ENCODE results near the gene ZNF384. TPM values are rescaled to one million over a fixed set of nuclear protein-coding genes. Genes with fewer than 3 reads are reported as not detected.

ZNF384 gene
- total RNA-seq, 2 experiments from 2014 or later, result 67.6 TPM

- H3K9me3 ChIP-seq (ENCODE audit: control insufficient read depth in 1 of 2, insufficient read depth in 1 of 2, low read length in 2 of 2), result no peaks in the 10 kb centered on the region
- DNase-seq (no peak), ATAC-seq (ENCODE audit: poor library complexity) (no peak)
- no peak overlapping the region for H3K27ac ChIP-seq (ENCODE audit: low read depth in 1 of 2, low read length in 2 of 2)
- H3K4me1 ChIP-seq (ENCODE audit: insufficient read depth, low read length), result peaks cover 18% of the 10 kb centered on the region
- ChIA-PET CTCF (interaction anchor here (2.4 kb wide), 1 partner anchor 27 kb away, joined by 10 read pairs; the partner anchor contains the start of gene MLF2), POLR2A (interaction anchor here (0.6 to 3.3 kb wide), 6 partner anchors 10 to 212 kb away, joined by 3 to 164 read pairs (median 12); partner anchors contain the start of gene ZNF384)
- peaks cover 30% of the 10 kb centered on the region for H3K36me3 ChIP-seq (ENCODE audit: insufficient read depth, low read length)
- H3K9me3 Mint-ChIP-seq, result no peaks in the 10 kb centered on the region
- no peak for TF ChIP-seq CTCF (IDR thresholded peaks at IDR 0.05)
- H3K4me1 Mint-ChIP-seq (ENCODE audit: low read depth), result peaks cover 28% of the 10 kb centered on the region
- no peak overlapping the region for H3K27ac Mint-ChIP-seq
- no peaks in the 10 kb centered on the region for H3K27me3 ChIP-seq (ENCODE audit: control insufficient read depth in 1 of 2, insufficient read depth in 2 of 2, low read length in 2 of 2)
- H3K27me3 Mint-ChIP-seq, result no peaks in the 10 kb centered on the region
- peaks cover 48% of the 10 kb centered on the region for H3K36me3 Mint-ChIP-seq (ENCODE audit: low read depth)
- intact Hi-C loops (cut with DNase I, micrococcal nuclease), result loop anchor here (2.0 kb wide), 2 partner anchors 27 to 63 kb away; partner anchors contain the start of genes ING4 (in 1 of the 2) and MLF2 (in 1 of the 2)
- H3K4me3 Mint-ChIP-seq, result peak overlapping the region; percentile 8
- no peak overlapping the region for H3K4me3 ChIP-seq (ENCODE audit: low read length)
These were observed 36.2 kb upstream of the ZNF384 start for GRCh38 chr12:6725350-6725749.

DNA sequence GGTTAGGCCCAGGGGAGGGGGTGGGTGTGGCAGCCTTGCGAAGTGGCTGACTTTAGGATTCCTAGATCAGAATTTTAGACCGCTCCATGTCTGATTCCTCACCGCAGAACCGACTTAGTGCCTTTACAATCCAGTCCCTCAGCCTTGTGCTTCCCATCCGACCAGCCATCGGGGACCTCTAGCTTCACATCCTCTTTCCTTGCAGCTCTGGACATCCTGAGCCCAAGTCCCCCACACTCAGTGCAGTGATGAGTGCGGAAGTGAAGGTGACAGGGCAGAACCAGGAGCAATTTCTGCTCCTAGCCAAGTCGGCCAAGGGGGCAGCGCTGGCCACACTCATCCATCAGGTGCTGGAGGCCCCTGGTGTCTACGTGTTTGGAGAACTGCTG, 35.2 kb upstream of the ZNF384 start:
- no peak for TF ChIP-seq CTCF (IDR thresholded peaks at IDR 0.05)
- ChIA-PET CTCF (interaction anchor here (0.8 to 2.4 kb wide), 8 partner anchors 28 to 213 kb away, joined by 3 to 15 read pairs (median 5); partner anchors contain the start of genes MLF2, USP5 and ZNF384), POLR2A (interaction anchor here (0.6 to 3.3 kb wide), 38 partner anchors 11 to 389 kb away, joined by 3 to 164 read pairs (median 7); partner anchors contain the start of genes C12orf57, CD4, CDCA3 and ENO2)
- Histone ChIP-seq H3K4me3 (ENCODE audit: low read length) (peak overlapping the region; percentile 59), H3K36me3 (ENCODE audit: insufficient read depth, low read length) (peaks cover 21% of the 10 kb centered on the region), H3K9me3 (ENCODE audit: control insufficient read depth in 1 of 2, insufficient read depth in 1 of 2, low read length in 2 of 2) (no peaks in the 10 kb centered on the region), H3K4me1 (ENCODE audit: insufficient read depth, low read length) (peaks cover 18% of the 10 kb centered on the region), H3K27ac (ENCODE audit: low read depth in 1 of 2, low read length in 2 of 2) (peak overlapping the region; percentile 68 to 88), H3K27me3 (ENCODE audit: control insufficient read depth in 1 of 2, insufficient read depth in 2 of 2, low read length in 2 of 2) (no peaks in the 10 kb centered on the region)
- Mint-ChIP-seq H3K9me3 (no peaks in the 10 kb centered on the region), H3K27me3 (no peaks in the 10 kb centered on the region), H3K4me3 (peak overlapping the region; percentile 87), H3K4me1 (ENCODE audit: low read depth) (peaks cover 28% of the 10 kb centered on the region), H3K36me3 (ENCODE audit: low read depth) (peaks cover 39% of the 10 kb centered on the region), H3K27ac (peak overlapping the region; percentile 83)
- ATAC-seq (ENCODE audit: poor library complexity) (peak; percentile 21), DNase-seq (peak in 1 of 14 experiments; percentile 5)
- intact Hi-C loops (cut with DNase I, micrococcal nuclease), result loop anchor here (1.0 to 2.0 kb wide), 5 partner anchors 12 to 62 kb away; partner anchors contain the start of genes ING4 (in 2 of the 2), MLF2 (in 1 of the 2) and ZNF384 (in 1 of the 2)

GRCh38 chr12:6723607-6724408, 34.6 kb upstream of the ZNF384 start, which contains the start of gene COPS7A:
COPS7A (plus strand) TSS chr12:6724046; CDS start chr12:6724657, 611 bp downstream.
- Mint-ChIP-seq H3K27me3 (no peaks in the 10 kb centered on the region), H3K36me3 (ENCODE audit: low read depth) (peaks cover 33% of the 10 kb centered on the region), H3K4me1 (ENCODE audit: low read depth) (peaks cover 28% of the 10 kb centered on the region), H3K4me3 (peak within 1 kb of the TSS; percentile 87), H3K9me3 (no peaks in the 10 kb centered on the region), H3K27ac (peak within 1 kb of the TSS; percentile 83)
- ATAC-seq (ENCODE audit: poor library complexity), result peak; percentile 84
- POLR2A ChIA-PET, result interaction anchor here (0.6 to 3.3 kb wide), 40 partner anchors 12 to 388 kb away, joined by 3 to 164 read pairs (median 7); partner anchors contain the start of genes C12orf57, CD4, CDCA3 and ENO2
- H3K9me3 ChIP-seq (ENCODE audit: control insufficient read depth in 1 of 2, insufficient read depth in 1 of 2, low read length in 2 of 2), result no peaks in the 10 kb centered on the region
- TF ChIP-seq CTCF (IDR thresholded peaks at IDR 0.05), result no peak
- peak; percentile 81 to 99 (median 93) for DNase-seq
- peaks cover 15% of the 10 kb centered on the region for H3K36me3 ChIP-seq (ENCODE audit: insufficient read depth, low read length)
- CTCF ChIA-PET, result interaction anchor here (0.8 to 2.4 kb wide), 10 partner anchors 29 to 214 kb away, joined by 3 to 15 read pairs (median 4); partner anchors contain the start of genes MLF2, USP5 and ZNF384
- intact Hi-C loops (cut with DNase I, micrococcal nuclease), result loop anchor here (1.0 to 2.0 kb wide), 5 partner anchors 12 to 61 kb away; partner anchors contain the start of genes ING4 (in 2 of the 2), ZNF384 (in 2 of the 2) and MLF2 (in 1 of the 2)
- H3K4me3 ChIP-seq (ENCODE audit: low read length), result peak within 1 kb of the TSS; percentile 59
- peaks cover 18% of the 10 kb centered on the region for H3K4me1 ChIP-seq (ENCODE audit: insufficient read depth, low read length)
- no peaks in the 10 kb centered on the region for H3K27me3 ChIP-seq (ENCODE audit: control insufficient read depth in 1 of 2, insufficient read depth in 2 of 2, low read length in 2 of 2)
- H3K27ac ChIP-seq (ENCODE audit: low read depth in 1 of 2, low read length in 2 of 2), result peak within 1 kb of the TSS; percentile 68 to 88

All from CD4-positive, alpha-beta T cell (primary cell).